Ascending aorta (tissue), 2 donors: ENCODE results near the gene CST4. TPM values are rescaled to one million over a fixed set of nuclear protein-coding genes. Genes with fewer than 3 reads are reported as not detected.
"Not testable (repeated sequence)": the region's sequence is repeated elsewhere in the genome, so short reads cannot be mapped to it uniquely, and the experiment has no call there.

Experiments
- DNase-seq, 2 donors: peaks; one replicate each; pipeline ENCODE4 v3.0.0-alpha.2; 2019; ENCODE audit warnings: low spot score in 2 of 2
- H3K27ac ChIP-seq, 2 donors: fragments of 200-600 bp; sonication (generic); one replicate each; pipeline ENCODE4 v1.5.1; 2016 to 2017; ENCODE audit warnings: mild to moderate bottlenecking in 1 of 2
- H3K27me3 ChIP-seq: fragments of 200-600 bp; sonication (generic); one replicate; pipeline ENCODE4 v1.5.1; 2017
- H3K36me3 ChIP-seq, 2 donors: fragments of 200-600 bp; sonication (generic); one replicate each; pipeline ENCODE4 v1.5.1; 2016
- H3K4me1 ChIP-seq, 2 donors: fragments of 200-600 bp; sonication (generic); one replicate each; pipeline ENCODE4 v1.5.1; 2016 to 2017; ENCODE audit warnings: mild to moderate bottlenecking in 1 of 2
- H3K4me3 ChIP-seq, 2 donors: fragments of 200-600 bp; sonication (generic); one replicate each; pipeline ENCODE4 v1.5.1; 2016 to 2017; ENCODE audit warnings: mild to moderate bottlenecking in 1 of 2
- H3K9me3 ChIP-seq, 2 donors: fragments of 200-600 bp; sonication (generic); one replicate each; pipeline ENCODE4 v1.5.1; 2016
- CTCF ChIP-seq, 3 experiments: fragments of 200-600 bp in 2 of 3; fragments of 450-650 bp in 1 of 3; sonication (generic) in 2 of 3; IDR thresholded peaks; one replicate each; pipeline ENCODE4 v1.5.1; 2016 to 2019; ENCODE audit warnings: antibody characterized with exemption in 3 of 3, mild to moderate bottlenecking in 1 of 3, moderate library complexity in 1 of 3
- intact Hi-C: fragments of 100-400 bp; cut with DNase I; formaldehyde crosslinking; loops from one replicate; pipeline ENCODE4 v1.15.1; 2023
- total RNA-seq: library from RNA; depleted of rRNA; stranded (reverse); fragments of >200 nt; gene quantifications from one replicate; pipeline ENCODE4 v1.1.0, GENCODE V29; 2016

CST4 gene
- total RNA-seq, 1 donor from 2014 or later = not detected

- intact Hi-C loops = loop anchor here (1.0 to 10.0 kb wide), 6 partner anchors 14 to 1897 kb away; partner anchors contain the start of genes APMAP, GZF1 and NAPB
- peak; percentile 55 to 93 for DNase-seq
- Histone ChIP-seq H3K27me3 (no peaks in the 10 kb centered on the region), H3K4me1 (peaks cover 10 to 22% of the 10 kb centered on the region in 2 donors), H3K27ac (peak within 1 kb of the TSS; percentile 91 to 99), H3K9me3 (no peaks in the 10 kb centered on the region), H3K36me3 (peaks cover 18 to 26% of the 10 kb centered on the region in 2 donors), H3K4me3 (peak within 1 kb of the TSS; percentile 89 to 94)
- TF ChIP-seq CTCF (IDR thresholded peaks at IDR 0.05) = peak in 1 of 3 experiments; percentile 9
Measured at GRCh38 chr20:23637282-23638221, 51.3 kb downstream of the CST4 start, which contains the start of gene CST3. Gene CST3 (minus strand): TSS chr20:23637955. CDS start chr20:23637862, 93 bp downstream.

- H3K27ac ChIP-seq = peak overlapping the region; percentile 91 to 99
- no peak for TF ChIP-seq CTCF (IDR thresholded peaks at IDR 0.05)
- intact Hi-C loops = loop anchor here (1.0 to 10.0 kb wide), 6 partner anchors 14 to 1898 kb away; partner anchors contain the start of genes APMAP, GZF1 and NAPB
- peaks cover 25 to 32% of the 10 kb centered on the region in 2 donors for H3K36me3 ChIP-seq
- no peak for DNase-seq
- peaks cover 10 to 22% of the 10 kb centered on the region in 2 donors for H3K4me1 ChIP-seq
- peak overlapping the region; percentile 89 to 94 for H3K4me3 ChIP-seq
- no peaks in the 10 kb centered on the region for H3K27me3 ChIP-seq
- H3K9me3 ChIP-seq = no peaks in the 10 kb centered on the region
Measured at GRCh38 chr20:23636908-23637281, 51.9 kb downstream of the CST4 start.

- no peak for DNase-seq
- H3K4me3 ChIP-seq = peak overlapping the region; percentile 89 to 94
- peak overlapping the region; percentile 91 to 99 for H3K27ac ChIP-seq
- H3K9me3 ChIP-seq = no peaks in the 10 kb centered on the region
- no peak for TF ChIP-seq CTCF (IDR thresholded peaks at IDR 0.05)
- intact Hi-C loops = loop anchor here (2.0 to 10.0 kb wide), 5 partner anchors 30 to 1898 kb away; partner anchors contain the start of genes APMAP, GZF1 and NAPB
- H3K36me3 ChIP-seq = peaks cover 25 to 38% of the 10 kb centered on the region in 2 donors
- no peaks in the 10 kb centered on the region for H3K27me3 ChIP-seq
- peaks cover 10 to 22% of the 10 kb centered on the region in 2 donors for H3K4me1 ChIP-seq
Measured at GRCh38 chr20:23636182-23636907, 52.5 kb downstream of the CST4 start.

GRCh38 chr20:23635768-23636090 lies 53.1 kb downstream of the CST4 start:
- Histone ChIP-seq H3K27ac (peak overlapping the region; percentile 13 to 99), H3K36me3 (peaks cover 25 to 40% of the 10 kb centered on the region in 2 donors), H3K4me3 (peak overlapping the region; percentile 89 to 94), H3K4me1 (peaks cover 10 to 22% of the 10 kb centered on the region in 2 donors)
- intact Hi-C loops = loop anchor here (2.0 to 10.0 kb wide), 5 partner anchors 29 to 1899 kb away; partner anchors contain the start of genes APMAP, GZF1 and NAPB
- H3K27me3 ChIP-seq, H3K9me3 ChIP-seq, DNase-seq: not testable (repeated sequence)

Other genes with a start within 250 kb of the CST4 start
- gene CSTL1, start 249.4 kb downstream of the CST4 start, total RNA-seq = not detected
- gene CST11, start 236.2 kb downstream of the CST4 start, total RNA-seq = not detected
- not detected for gene CST8, start 197.9 kb downstream of the CST4 start, total RNA-seq
- gene CST9L, start 120.6 kb downstream of the CST4 start, total RNA-seq = not detected
- gene CST9, start 83.1 kb downstream of the CST4 start, total RNA-seq = not detected
- gene CST3, start 51.1 kb downstream of the CST4 start, total RNA-seq = 2,609 TPM
- gene CST1, start 61.9 kb upstream of the CST4 start, total RNA-seq = not detected
- not detected for gene CST2, start 137.7 kb upstream of the CST4 start, total RNA-seq
- gene CST5, start 190.7 kb upstream of the CST4 start, total RNA-seq = not detected